ENCODE data around the gene BCAR1.

BCAR1 gene

GRCh38 chr16:75239542-75240122, 11.8 kb downstream of the BCAR1 start:
- Histone ChIP-seq H3K27ac (no peak overlapping the region), H3K4me1 (ENCODE audit: low read depth, poor library complexity, severe bottlenecking) (no peaks in the 10 kb centered on the region), H4K20me1 (ENCODE audit: insufficient read depth) (no peaks in the 10 kb centered on the region), H3K9ac (no peak overlapping the region), H3K4me2 (no peak overlapping the region), H3K4me3 (IDR thresholded peaks at IDR 0.05; ENCODE audit: insufficient read depth, low read depth, low read length) (no peak overlapping the region), H3K79me2 (ENCODE audit: insufficient read depth, low read depth) (no peaks in the 10 kb centered on the region), H2AFZ (ENCODE audit: low read depth) (no peak overlapping the region), H3K36me3 (ENCODE audit: insufficient read depth) (no peaks in the 10 kb centered on the region), H3K27me3 (ENCODE audit: insufficient read depth, low read depth) (no peaks in the 10 kb centered on the region)
- no peak for TF ChIP-seq CTCF (conservative IDR thresholded peaks at IDR 0.05; ENCODE audit: low read depth, low read length)

- no peaks in the 10 kb centered on the region for H3K79me2 ChIP-seq (ENCODE audit: insufficient read depth, low read depth)
- no peak overlapping the region for H3K4me2 ChIP-seq
- no peak overlapping the region for H3K4me3 ChIP-seq (IDR thresholded peaks at IDR 0.05; ENCODE audit: insufficient read depth, low read depth, low read length)
- no peaks in the 10 kb centered on the region for H4K20me1 ChIP-seq (ENCODE audit: insufficient read depth)
- H3K4me1 ChIP-seq (ENCODE audit: low read depth, poor library complexity, severe bottlenecking) = no peaks in the 10 kb centered on the region
- no peak for TF ChIP-seq CTCF (conservative IDR thresholded peaks at IDR 0.05; ENCODE audit: low read depth, low read length)
- no peak overlapping the region for H2AFZ ChIP-seq (ENCODE audit: low read depth)
- H3K27me3 ChIP-seq (ENCODE audit: insufficient read depth, low read depth) = no peaks in the 10 kb centered on the region
- no peaks in the 10 kb centered on the region for H3K36me3 ChIP-seq (ENCODE audit: insufficient read depth)
- no peak overlapping the region for H3K9ac ChIP-seq
- H3K27ac ChIP-seq = no peak overlapping the region
These were observed 12.4 kb downstream of the BCAR1 start for GRCh38 chr16:75238853-75239541.

- Histone ChIP-seq H3K4me1 (ENCODE audit: low read depth, poor library complexity, severe bottlenecking) (no peaks in the 10 kb centered on the region), H3K79me2 (ENCODE audit: insufficient read depth, low read depth) (no peaks in the 10 kb centered on the region), H3K27me3 (ENCODE audit: insufficient read depth, low read depth) (no peaks in the 10 kb centered on the region), H3K9ac (no peak overlapping the region), H3K36me3 (ENCODE audit: insufficient read depth) (no peaks in the 10 kb centered on the region), H3K4me3 (IDR thresholded peaks at IDR 0.05; ENCODE audit: insufficient read depth, low read depth, low read length) (no peak overlapping the region), H4K20me1 (ENCODE audit: insufficient read depth) (no peaks in the 10 kb centered on the region), H3K4me2 (no peak overlapping the region), H2AFZ (ENCODE audit: low read depth) (no peak overlapping the region), H3K27ac (no peak overlapping the region)
- TF ChIP-seq CTCF (conservative IDR thresholded peaks at IDR 0.05; ENCODE audit: low read depth, low read length) = no peak
These were observed 13.1 kb downstream of the BCAR1 start for GRCh38 chr16:75238132-75238852.

GRCh38 chr16:75237398-75238131, 13.9 kb downstream of the BCAR1 start:
- TF ChIP-seq CTCF (conservative IDR thresholded peaks at IDR 0.05; ENCODE audit: low read depth, low read length) = no peak
- Histone ChIP-seq H2AFZ (ENCODE audit: low read depth) (no peak overlapping the region), H3K4me3 (IDR thresholded peaks at IDR 0.05; ENCODE audit: insufficient read depth, low read depth, low read length) (no peak overlapping the region), H3K36me3 (ENCODE audit: insufficient read depth) (no peaks in the 10 kb centered on the region), H3K4me1 (ENCODE audit: low read depth, poor library complexity, severe bottlenecking) (no peaks in the 10 kb centered on the region), H3K79me2 (ENCODE audit: insufficient read depth, low read depth) (no peaks in the 10 kb centered on the region), H3K27me3 (ENCODE audit: insufficient read depth, low read depth) (no peaks in the 10 kb centered on the region), H4K20me1 (ENCODE audit: insufficient read depth) (no peaks in the 10 kb centered on the region), H3K4me2 (no peak overlapping the region), H3K9ac (no peak overlapping the region), H3K27ac (no peak overlapping the region)

Measured in KMS-11 (cell line).